ENCODE data around the gene C1orf198. TPM values are rescaled to one million over a fixed set of nuclear protein-coding genes. Genes with fewer than 3 reads are reported as not detected.

The C1orf198 gene
- total and polyA plus RNA-seq, 4 donors, result 3.9 to 11.1 (median 10.4) TPM

GRCh38 chr1:230808281-230808872, 59.9 kb downstream of the C1orf198 start:
- no peaks in the 10 kb centered on the region for H3K27me3 ChIP-seq (ENCODE audit: control insufficient read depth in 4 of 4, insufficient read depth in 4 of 4, low read length in 3 of 4)
- H3K4me3 ChIP-seq (ENCODE audit: low read depth in 1 of 3, low read length in 3 of 3), result no peak overlapping the region
- no peak for DNase-seq (ENCODE audit: low spot score)
- H3K4me1 ChIP-seq (ENCODE audit: control insufficient read depth in 4 of 4, insufficient read depth in 4 of 4, low read length in 3 of 4), result no peaks in the 10 kb centered on the region
- H3K9ac ChIP-seq (ENCODE audit: low read depth in 1 of 2, low read length in 2 of 2), result no peak overlapping the region
- no peaks in the 10 kb centered on the region for H3K36me3 ChIP-seq (ENCODE audit: control insufficient read depth in 4 of 4, insufficient read depth in 3 of 4, low read depth in 1 of 4, low read length in 3 of 4)
- H3K27ac ChIP-seq (ENCODE audit: low read depth in 1 of 2, low read length in 2 of 2), result no peak overlapping the region
- H3K9me3 ChIP-seq (ENCODE audit: control insufficient read depth in 4 of 4, low read length in 3 of 4), result peaks cover 0 to 8% (median 2%) of the 10 kb centered on the region in 4 donors
- WGBS, result 78% methylated on average over 4 of the region's 4 CpGs
- TF ChIP-seq YY1 (IDR thresholded peaks at IDR 0.05) (no peak), MAX (IDR thresholded peaks at IDR 0.05) (no peak), CTCF (IDR thresholded peaks at IDR 0.05; ENCODE audit: low read depth, low read length, missing input control) (no peak), ATF3 (IDR thresholded peaks at IDR 0.05) (no peak), HNF4A (conservative IDR thresholded peaks at IDR 0.05) (no peak), RAD21 (IDR thresholded peaks at IDR 0.05) (no peak), GABPA (IDR thresholded peaks at IDR 0.05 in 1 of 2, conservative IDR thresholded peaks at IDR 0.05 in 1 of 2) (no peak), SP1 (IDR thresholded peaks at IDR 0.05) (no peak), ZBTB33 (IDR thresholded peaks at IDR 0.05) (no peak), EGR1 (IDR thresholded peaks at IDR 0.05; ENCODE audit: low read depth in 2 of 2) (no peak), FOXA2 (IDR thresholded peaks at IDR 0.05) (no peak), RXRA (IDR thresholded peaks at IDR 0.05) (no peak), JUND (IDR thresholded peaks at IDR 0.05) (no peak), FOXA1 (IDR thresholded peaks at IDR 0.05) (no peak), NR2F2 (IDR thresholded peaks at IDR 0.05) (no peak), TAF1 (conservative IDR thresholded peaks at IDR 0.05) (no peak), HNF4G (IDR thresholded peaks at IDR 0.05) (no peak), REST (IDR thresholded peaks at IDR 0.05) (no peak)
